Measurements from ENCODE around the gene OPA3. TPM values are rescaled to one million over a fixed set of nuclear protein-coding genes. Genes with fewer than 3 reads are reported as not detected.
"Not testable (repeated sequence)": the region's sequence is repeated elsewhere in the genome, so short reads cannot be mapped to it uniquely, and the experiment has no call there.

The OPA3 gene
- total RNA-seq = 10 to 100 TPM; 18.7 to 20.6 TPM

- Mint-ChIP-seq H3K36me3 (ENCODE audit: low read depth) (peaks cover 18% of the 10 kb centered on the region), H3K27me3 (peaks cover 2% of the 10 kb centered on the region), H3K4me1 (peaks cover 7% of the 10 kb centered on the region), H3K27ac (peak within 1 kb of the TSS; percentile 87), H3K9me3 (no peaks in the 10 kb centered on the region), H3K4me3 (peak within 1 kb of the TSS; percentile 94)
- peak; percentile 91 for ATAC-seq (replicated peaks)
These were observed at the start of gene OPA3 for GRCh38 chr19:45584332-45585157. Gene OPA3, minus strand, starts transcription at chr19:45584802. Its CDS starts 38 bp downstream, at chr19:45584764.

- Mint-ChIP-seq H3K4me1 (peaks cover 6% of the 10 kb centered on the region), H3K27me3 (no peaks in the 10 kb centered on the region)
These were observed 48.0 kb upstream of the OPA3 start for GRCh38 chr19:45632468-45633196.

GRCh38 chr19:45630463-45630862 lies 45.9 kb upstream of the OPA3 start:
- peak; percentile 96 for ATAC-seq (replicated peaks)
- Mint-ChIP-seq H3K4me3 (peak overlapping the region; percentile 38), H3K36me3 (ENCODE audit: low read depth) (peaks cover 72% of the 10 kb centered on the region), H3K27me3 (no peaks in the 10 kb centered on the region), H3K27ac (peak overlapping the region; percentile 43), H3K9me3 (no peaks in the 10 kb centered on the region), H3K4me1 (peaks cover 6% of the 10 kb centered on the region)

More at GRCh38 chr19:45632468-45633196, 48.0 kb upstream of the OPA3 start:
- Mint-ChIP-seq H3K4me3 (peak overlapping the region; percentile 50), H3K36me3 (ENCODE audit: low read depth) (peaks cover 67% of the 10 kb centered on the region), H3K27ac (no peak overlapping the region), H3K9me3 (no peaks in the 10 kb centered on the region)
- peak; percentile 53 for ATAC-seq (replicated peaks)

GRCh38 chr19:45629704-45630103 lies 45.1 kb upstream of the OPA3 start:
- H3K4me1 Mint-ChIP-seq = peaks cover 6% of the 10 kb centered on the region
- H3K36me3 Mint-ChIP-seq (ENCODE audit: low read depth) = peaks cover 79% of the 10 kb centered on the region
- H3K27me3 Mint-ChIP-seq = no peaks in the 10 kb centered on the region
- H3K9me3 Mint-ChIP-seq = no peaks in the 10 kb centered on the region
- ATAC-seq (replicated peaks) = peak; percentile 16
- H3K27ac Mint-ChIP-seq = peak overlapping the region; percentile 43
- H3K4me3 Mint-ChIP-seq = peak overlapping the region; percentile 38

GRCh38 chr19:45628219-45628618 lies 43.6 kb upstream of the OPA3 start:
- H3K4me1 Mint-ChIP-seq; H3K4me3 Mint-ChIP-seq; H3K27me3 Mint-ChIP-seq; H3K27ac Mint-ChIP-seq; H3K9me3 Mint-ChIP-seq; ATAC-seq (replicated peaks): not testable (repeated sequence)
- H3K36me3 Mint-ChIP-seq (ENCODE audit: low read depth) = peaks cover 92% of the 10 kb centered on the region

- no peak overlapping the region for H3K27ac Mint-ChIP-seq
- ATAC-seq (replicated peaks) = no peak
- peaks cover 100% of the 10 kb centered on the region for H3K36me3 Mint-ChIP-seq (ENCODE audit: low read depth)
- H3K27me3 Mint-ChIP-seq = no peaks in the 10 kb centered on the region
- no peaks in the 10 kb centered on the region for H3K9me3 Mint-ChIP-seq
- no peak overlapping the region for H3K4me3 Mint-ChIP-seq
- H3K4me1 Mint-ChIP-seq = no peaks in the 10 kb centered on the region
These were observed 39.4 kb upstream of the OPA3 start for GRCh38 chr19:45623984-45624383.

GRCh38 chr19:45621976-45622503 lies 37.4 kb upstream of the OPA3 start:
- H3K27me3 Mint-ChIP-seq = no peaks in the 10 kb centered on the region
- no peak overlapping the region for H3K4me3 Mint-ChIP-seq
- no peaks in the 10 kb centered on the region for H3K9me3 Mint-ChIP-seq
- no peak for ATAC-seq (replicated peaks)
- H3K4me1 Mint-ChIP-seq = no peaks in the 10 kb centered on the region
- peaks cover 100% of the 10 kb centered on the region for H3K36me3 Mint-ChIP-seq (ENCODE audit: low read depth)
- peak overlapping the region; percentile 2 for H3K27ac Mint-ChIP-seq

GRCh38 chr19:45621389-45621788 lies 36.8 kb upstream of the OPA3 start:
- H3K36me3 Mint-ChIP-seq (ENCODE audit: low read depth) = peaks cover 100% of the 10 kb centered on the region
- H3K4me1 Mint-ChIP-seq = no peaks in the 10 kb centered on the region
- no peak overlapping the region for H3K27ac Mint-ChIP-seq
- no peaks in the 10 kb centered on the region for H3K9me3 Mint-ChIP-seq
- no peak overlapping the region for H3K4me3 Mint-ChIP-seq
- H3K27me3 Mint-ChIP-seq = no peaks in the 10 kb centered on the region
- no peak for ATAC-seq (replicated peaks)

- H3K27ac Mint-ChIP-seq = peak overlapping the region; percentile 17
- H3K9me3 Mint-ChIP-seq = no peaks in the 10 kb centered on the region
- no peak for ATAC-seq (replicated peaks)
- peaks cover 100% of the 10 kb centered on the region for H3K36me3 Mint-ChIP-seq (ENCODE audit: low read depth)
- no peaks in the 10 kb centered on the region for H3K27me3 Mint-ChIP-seq
- H3K4me3 Mint-ChIP-seq = no peak overlapping the region
- peaks cover 19% of the 10 kb centered on the region for H3K4me1 Mint-ChIP-seq
These were observed 32.1 kb upstream of the OPA3 start for GRCh38 chr19:45616704-45617017.

- peak; percentile 59 for ATAC-seq (replicated peaks)
- peak overlapping the region; percentile 17 for H3K27ac Mint-ChIP-seq
- no peaks in the 10 kb centered on the region for H3K9me3 Mint-ChIP-seq
- no peak overlapping the region for H3K4me3 Mint-ChIP-seq
- H3K27me3 Mint-ChIP-seq = no peaks in the 10 kb centered on the region
- peaks cover 19% of the 10 kb centered on the region for H3K4me1 Mint-ChIP-seq
- peaks cover 100% of the 10 kb centered on the region for H3K36me3 Mint-ChIP-seq (ENCODE audit: low read depth)
These were observed 31.4 kb upstream of the OPA3 start for GRCh38 chr19:45615795-45616703.

GRCh38 chr19:45615056-45615455 lies 30.5 kb upstream of the OPA3 start:
- peak overlapping the region; percentile 98 for H3K27ac Mint-ChIP-seq
- H3K27me3 Mint-ChIP-seq; ATAC-seq (replicated peaks); H3K9me3 Mint-ChIP-seq: not testable (repeated sequence)
- peaks cover 19% of the 10 kb centered on the region for H3K4me1 Mint-ChIP-seq
- H3K36me3 Mint-ChIP-seq (ENCODE audit: low read depth) = peaks cover 100% of the 10 kb centered on the region
- peak overlapping the region; percentile 89 for H3K4me3 Mint-ChIP-seq

- H3K36me3 Mint-ChIP-seq (ENCODE audit: low read depth) = peaks cover 100% of the 10 kb centered on the region
- H3K9me3 Mint-ChIP-seq = no peaks in the 10 kb centered on the region
- H3K27me3 Mint-ChIP-seq = no peaks in the 10 kb centered on the region
- peak overlapping the region; percentile 89 for H3K4me3 Mint-ChIP-seq
- peaks cover 19% of the 10 kb centered on the region for H3K4me1 Mint-ChIP-seq
- peak; percentile 93 for ATAC-seq (replicated peaks)
- H3K27ac Mint-ChIP-seq = peak overlapping the region; percentile 98
These were observed 29.5 kb upstream of the OPA3 start for GRCh38 chr19:45613926-45614725.

GRCh38 chr19:45608948-45609347 lies 24.3 kb upstream of the OPA3 start:
- Mint-ChIP-seq H3K27me3 (no peaks in the 10 kb centered on the region), H3K4me1 (peaks cover 4% of the 10 kb centered on the region), H3K27ac (peak overlapping the region; percentile 36), H3K9me3 (no peaks in the 10 kb centered on the region), H3K4me3 (no peak overlapping the region), H3K36me3 (ENCODE audit: low read depth) (peaks cover 54% of the 10 kb centered on the region)
- no peak for ATAC-seq (replicated peaks)
